ENCODE measurements around the gene UGT1A6.
"Not testable (repeated sequence)": the region's sequence is repeated elsewhere in the genome, so short reads cannot be mapped to it uniquely, and the experiment has no call there.

Gene UGT1A6

DNA sequence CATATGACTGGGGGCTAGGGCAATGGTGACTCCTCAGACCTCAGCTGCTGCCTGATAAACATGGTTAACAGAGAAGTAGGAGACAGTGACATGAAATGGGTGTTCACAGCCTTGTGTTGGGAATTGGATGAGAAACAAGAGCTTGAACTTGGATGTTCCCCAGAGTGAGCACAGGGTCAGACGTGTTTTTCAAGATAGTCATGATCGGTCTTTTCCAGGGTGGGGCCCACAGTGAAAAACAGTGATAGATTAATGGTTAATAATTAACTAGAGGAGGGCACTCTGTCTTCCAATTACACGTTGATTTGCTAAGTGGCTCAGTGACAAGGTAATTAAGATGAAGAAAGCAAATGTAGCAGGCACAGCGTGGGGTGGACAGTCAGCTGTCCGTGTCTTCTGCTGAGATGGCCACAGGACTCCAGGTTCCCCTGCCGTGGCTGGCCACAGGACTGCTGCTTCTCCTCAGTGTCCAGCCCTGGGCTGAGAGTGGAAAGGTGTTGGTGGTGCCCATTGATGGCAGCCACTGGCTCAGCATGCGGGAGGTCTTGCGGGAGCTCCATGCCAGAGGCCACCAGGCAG, 36.1 kb downstream of the UGT1A6 start, which contains the start of gene UGT1A3:
Gene UGT1A3 (plus strand): TSS at position 320 of the 579 bp plus-strand sequence. CDS start 85 bp downstream, at position 405.
- no peak for TF ChIP-seq CTCF (IDR thresholded peaks at IDR 0.05; ENCODE audit: poor library complexity, severe bottlenecking)
- Histone ChIP-seq H3K27me3 (ENCODE audit: insufficient read depth, poor library complexity, severe bottlenecking) (no peaks in the 10 kb centered on the region), H3K27ac (ENCODE audit: poor library complexity, severe bottlenecking) (no peak within 1 kb of the TSS), H3K4me3 (ENCODE audit: severe bottlenecking) (no peak within 1 kb of the TSS), H3K36me3 (ENCODE audit: low read depth) (no peaks in the 10 kb centered on the region), H3K9me3 (ENCODE audit: severe bottlenecking) (no peaks in the 10 kb centered on the region), H3K4me1 (ENCODE audit: insufficient read depth, poor library complexity, severe bottlenecking) (no peaks in the 10 kb centered on the region)
- no peak for DNase-seq (ENCODE audit: low spot score)
- no peak for ATAC-seq (ENCODE audit: low read depth)

DNA sequence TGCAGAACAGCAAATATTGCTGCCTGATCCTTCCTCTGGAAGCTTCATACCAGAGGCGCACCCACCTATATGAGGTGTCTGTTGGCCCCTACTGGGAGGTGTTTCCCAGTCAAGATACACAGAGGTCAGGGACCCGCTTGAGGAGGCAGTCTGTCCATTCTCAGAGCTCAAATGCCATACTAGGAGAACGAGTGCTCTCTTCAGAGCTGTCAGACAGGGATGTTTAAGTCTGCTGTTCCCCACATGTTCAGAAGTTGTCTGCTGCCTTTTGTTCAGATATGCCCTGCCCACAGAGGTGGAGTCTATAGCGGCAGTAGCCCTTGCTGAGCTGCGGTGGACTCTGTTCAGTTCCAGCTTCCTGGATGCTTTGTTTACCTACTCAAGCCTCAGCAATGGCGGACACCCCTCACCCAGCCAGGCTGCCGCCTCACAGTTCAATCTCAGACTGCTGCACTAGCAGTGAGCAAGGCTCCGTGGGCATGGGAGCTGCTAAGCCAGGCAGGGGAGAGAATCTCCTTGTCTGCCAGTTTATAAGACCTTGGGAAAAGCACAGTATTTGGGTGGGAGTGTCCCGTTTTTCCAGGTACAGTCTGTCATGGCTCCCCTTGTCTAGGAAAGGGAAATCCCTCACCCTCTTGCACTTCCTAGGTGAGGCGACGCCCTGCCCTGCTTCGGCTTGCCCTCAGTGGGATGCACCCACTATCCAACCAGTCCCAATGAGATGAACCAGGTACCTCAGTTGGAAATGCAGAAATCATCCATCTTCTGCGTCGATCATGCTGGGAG, 44.4 kb downstream of the UGT1A6 start:
- H3K4me1 ChIP-seq (ENCODE audit: insufficient read depth, poor library complexity, severe bottlenecking); DNase-seq (ENCODE audit: low spot score); H3K4me3 ChIP-seq (ENCODE audit: severe bottlenecking); H3K36me3 ChIP-seq (ENCODE audit: low read depth); ATAC-seq (ENCODE audit: low read depth); H3K27me3 ChIP-seq (ENCODE audit: insufficient read depth, poor library complexity, severe bottlenecking); H3K27ac ChIP-seq (ENCODE audit: poor library complexity, severe bottlenecking); H3K9me3 ChIP-seq (ENCODE audit: severe bottlenecking): not testable (repeated sequence)

GRCh38 chr2:233740870-233741269, 48.2 kb downstream of the UGT1A6 start:
- no peak overlapping the region for H3K27ac ChIP-seq (ENCODE audit: poor library complexity, severe bottlenecking)

DNA sequence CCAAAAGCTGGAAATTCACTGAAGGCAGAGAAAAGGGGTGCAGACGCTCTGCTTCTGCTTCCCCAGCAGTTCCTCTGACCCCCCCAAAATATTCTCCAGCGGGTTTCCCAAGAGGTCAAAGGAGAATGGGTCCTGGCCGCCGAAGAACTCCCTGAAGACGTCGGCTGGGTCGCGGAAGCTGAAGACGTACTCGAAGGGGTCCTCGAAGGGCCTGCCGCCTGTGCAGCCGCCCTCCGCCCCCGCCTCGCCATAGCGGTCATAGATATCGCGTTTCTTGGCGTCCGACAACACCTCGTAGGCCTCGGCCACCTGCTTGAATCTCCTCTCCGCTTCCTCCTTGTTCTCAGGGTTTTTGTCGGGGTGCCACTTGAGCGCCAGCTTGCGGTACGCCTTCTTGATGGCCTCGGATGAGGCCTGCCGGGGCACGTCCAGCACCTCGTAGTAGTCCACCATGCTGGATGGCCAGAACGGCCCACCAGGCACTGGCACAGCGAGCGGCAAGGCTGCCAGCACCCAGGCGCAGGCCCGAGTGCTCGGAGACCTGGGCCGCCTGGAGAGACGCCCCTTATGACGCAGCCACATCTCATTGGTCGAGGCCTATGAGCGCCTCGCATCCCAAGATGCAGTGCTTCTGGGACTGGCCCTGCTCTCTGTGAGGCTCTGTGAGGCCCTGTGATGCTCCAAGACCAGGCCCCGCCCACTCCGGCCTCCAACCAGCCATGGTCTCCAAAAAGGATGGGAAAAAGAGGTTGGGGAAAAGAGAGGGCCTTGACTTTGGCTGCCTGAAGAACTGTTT, 51.0 kb downstream of the UGT1A6 start:
- Histone ChIP-seq H3K4me1 (ENCODE audit: insufficient read depth, poor library complexity, severe bottlenecking) (no peaks in the 10 kb centered on the region), H3K9me3 (ENCODE audit: severe bottlenecking) (no peaks in the 10 kb centered on the region), H3K4me3 (ENCODE audit: severe bottlenecking) (no peak overlapping the region), H3K27ac (ENCODE audit: poor library complexity, severe bottlenecking) (no peak overlapping the region), H3K36me3 (ENCODE audit: low read depth) (no peaks in the 10 kb centered on the region), H3K27me3 (ENCODE audit: insufficient read depth, poor library complexity, severe bottlenecking) (no peaks in the 10 kb centered on the region)
- no peak for TF ChIP-seq CTCF (IDR thresholded peaks at IDR 0.05; ENCODE audit: poor library complexity, severe bottlenecking)
- ATAC-seq (ENCODE audit: low read depth) (no peak), DNase-seq (ENCODE audit: low spot score) (no peak)

More at GRCh38 chr2:233740870-233741269, 48.2 kb downstream of the UGT1A6 start:
- no peak for TF ChIP-seq CTCF (IDR thresholded peaks at IDR 0.05; ENCODE audit: poor library complexity, severe bottlenecking)
- Histone ChIP-seq H3K27me3 (ENCODE audit: insufficient read depth, poor library complexity, severe bottlenecking) (no peaks in the 10 kb centered on the region), H3K4me1 (ENCODE audit: insufficient read depth, poor library complexity, severe bottlenecking) (no peaks in the 10 kb centered on the region), H3K36me3 (ENCODE audit: low read depth) (no peaks in the 10 kb centered on the region), H3K4me3 (ENCODE audit: severe bottlenecking) (no peak overlapping the region), H3K9me3 (ENCODE audit: severe bottlenecking) (no peaks in the 10 kb centered on the region)
- DNase-seq (ENCODE audit: low spot score) (no peak), ATAC-seq (ENCODE audit: low read depth) (no peak)

- Histone ChIP-seq H3K27me3 (ENCODE audit: insufficient read depth, poor library complexity, severe bottlenecking) (no peaks in the 10 kb centered on the region), H3K27ac (ENCODE audit: poor library complexity, severe bottlenecking) (no peak overlapping the region), H3K4me3 (ENCODE audit: severe bottlenecking) (no peak overlapping the region), H3K9me3 (ENCODE audit: severe bottlenecking) (no peaks in the 10 kb centered on the region), H3K4me1 (ENCODE audit: insufficient read depth, poor library complexity, severe bottlenecking) (no peaks in the 10 kb centered on the region), H3K36me3 (ENCODE audit: low read depth) (no peaks in the 10 kb centered on the region)
- ATAC-seq (ENCODE audit: low read depth) (no peak), DNase-seq (ENCODE audit: low spot score) (no peak)
- TF ChIP-seq CTCF (IDR thresholded peaks at IDR 0.05; ENCODE audit: poor library complexity, severe bottlenecking): no peak
These were observed 52.5 kb downstream of the UGT1A6 start for GRCh38 chr2:233745073-233745755.

DNA sequence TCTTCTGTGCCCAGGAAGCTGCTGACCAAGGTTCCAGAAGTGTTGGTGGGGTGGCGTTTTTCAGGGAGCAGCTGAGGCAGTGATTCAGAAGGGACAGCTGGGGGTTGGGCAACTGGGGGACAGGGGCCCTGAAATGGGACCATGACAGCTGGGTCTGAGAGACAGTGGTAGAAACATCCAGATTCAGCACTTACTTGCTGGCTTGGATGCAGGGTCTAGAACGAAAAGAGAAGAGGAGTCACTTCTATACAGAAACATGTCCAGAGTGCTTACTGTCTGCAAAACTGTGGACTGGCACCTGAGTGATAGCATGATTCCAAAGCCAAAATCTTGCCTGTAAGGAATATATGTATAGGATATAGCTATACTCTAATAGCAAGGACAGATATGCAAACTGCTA, 53.1 kb downstream of the UGT1A6 start:
- not testable (repeated sequence) for H3K4me1 ChIP-seq (ENCODE audit: insufficient read depth, poor library complexity, severe bottlenecking); H3K27me3 ChIP-seq (ENCODE audit: insufficient read depth, poor library complexity, severe bottlenecking); H3K36me3 ChIP-seq (ENCODE audit: low read depth); DNase-seq (ENCODE audit: low spot score); H3K4me3 ChIP-seq (ENCODE audit: severe bottlenecking); H3K27ac ChIP-seq (ENCODE audit: poor library complexity, severe bottlenecking); ATAC-seq (ENCODE audit: low read depth); H3K9me3 ChIP-seq (ENCODE audit: severe bottlenecking)

Data from RWPE2 (cell line).